OCI-LY7 (cell line): Measurements from ENCODE around the gene USP11. TPM values are rescaled to one million over a fixed set of nuclear protein-coding genes. Genes with fewer than 3 reads are reported as not detected.
A peak's percentile ranks its signal among the peaks of the same experiment; 100 is the strongest.

Source experiments
- BruUV-seq: library from RNA; stranded (reverse); fragments of 400-500 nt; replicated peaks from 2 replicates; lab custom pipeline; 2021; lab: Mats Ljungman, UMichigan
- CTCF ChIA-PET: fragments of 300-600 bp; sonication (Branson Sonifier 250); formaldehyde crosslinking; loops from one replicate; lab custom pipeline; 2022; ENCODE audit warnings: antibody characterized with exemption; ENCODE audit not compliant: unreplicated experiment; lab: Charles Lee
- POLR2A ChIA-PET: fragments of 300-600 bp; sonication (Branson Sonifier 250); formaldehyde crosslinking; loops from one replicate; lab custom pipeline; 2022; ENCODE audit warnings: antibody characterized with exemption; lab: Charles Lee
- DNase-seq: peaks from one replicate; pipeline ENCODE4 v3.0.0-alpha.2; 2015; ENCODE audit warnings: low spot score
- H2AFZ ChIP-seq: fragments of 200-600 bp; sonication (generic), shearing (Covaris generic); 2 replicates; pipeline ENCODE4 v1.6.1; 2014; ENCODE audit warnings: mild to moderate bottlenecking, antibody characterized with exemption, low read length, moderate library complexity
- H3K27ac ChIP-seq: fragments of 200-600 bp; sonication (generic); 2 replicates; pipeline ENCODE4 v1.5.1; 2014; ENCODE audit warnings: mixed run types, low read depth, mild to moderate bottlenecking, moderate library complexity, low read length, inconsistent platforms; ENCODE audit not compliant: poor library complexity, severe bottlenecking
- H3K36me3 ChIP-seq: fragments of 200-600 bp; sonication (generic); 2 replicates; pipeline ENCODE4 v1.6.1; 2014; ENCODE audit warnings: mild to moderate bottlenecking, antibody characterized with exemption, low read length, moderate library complexity, mixed read lengths; ENCODE audit not compliant: insufficient read depth
- H3K4me1 ChIP-seq: fragments of 200-600 bp; sonication (generic); 2 replicates; pipeline ENCODE4 v1.5.1; 2014; ENCODE audit warnings: mild to moderate bottlenecking, low read length; ENCODE audit not compliant: insufficient read depth, poor library complexity, severe bottlenecking
- H3K4me2 ChIP-seq: fragments of 200-600 bp; sonication (generic); 2 replicates; pipeline ENCODE4 v1.6.1; 2014; ENCODE audit warnings: mild to moderate bottlenecking, low read length
- H3K4me3 ChIP-seq: fragments of 200-600 bp; sonication (generic); 2 replicates; pipeline ENCODE4 v1.5.1; 2014; ENCODE audit warnings: mild to moderate bottlenecking, low read depth, low read length; ENCODE audit not compliant: poor library complexity, severe bottlenecking
- H3K79me2 ChIP-seq: fragments of 200-600 bp; sonication (generic); 2 replicates; pipeline ENCODE4 v1.6.1; 2016; ENCODE audit warnings: low read depth, mild to moderate bottlenecking, low read length, moderate library complexity, mixed read lengths; ENCODE audit not compliant: insufficient read depth
- H3K9me2 ChIP-seq: fragments of 200-600 bp; sonication (generic); 2 replicates; pipeline ENCODE4 v1.6.1; 2016; ENCODE audit warnings: mild to moderate bottlenecking, low read length, mixed read lengths; ENCODE audit not compliant: insufficient read depth
- H3K9me3 ChIP-seq: fragments of 200-600 bp; sonication (generic); 2 replicates; pipeline ENCODE4 v1.6.1; 2014; ENCODE audit warnings: mild to moderate bottlenecking, mixed run types, low read length, mixed read lengths
- H4K20me1 ChIP-seq: fragments of 200-600 bp; sonication (generic); 2 replicates; pipeline ENCODE4 v1.6.1; 2014; ENCODE audit warnings: mild to moderate bottlenecking, antibody characterized with exemption, low read length, moderate library complexity, mixed read lengths; ENCODE audit not compliant: insufficient read depth
- CTCF ChIP-seq: fragments of 200-600 bp; sonication (generic); conservative IDR thresholded peaks from 2 replicates; pipeline ENCODE4 v1.5.1; 2014; ENCODE audit warnings: mild to moderate bottlenecking, antibody characterized with exemption, low read length, moderate library complexity, mixed read lengths
- EZH2phosphoT487 ChIP-seq: fragments of 200-600 bp; sonication (generic); IDR thresholded peaks from 2 replicates; pipeline ENCODE4 v1.6.1; 2018; ENCODE audit warnings: low read depth, borderline replicate concordance, mild to moderate bottlenecking, mixed run types, antibody characterized with exemption, low read length, moderate library complexity, mixed read lengths
- intact Hi-C: fragments of 100-400 bp; cut with micrococcal nuclease; formaldehyde crosslinking; loops from one replicate; pipeline ENCODE4 v1.10.0; 2022; ENCODE audit not compliant: unreplicated experiment
- total RNA-seq, 2 experiments: library from RNA; depleted of rRNA in 1 of 2; stranded (reverse); fragments of >200 nt in 1 of 2; shearing (Covaris generic) in 1 of 2; gene quantifications; 2 replicates each; pipeline ENCODE4 v1.2.3, GENCODE V29; 2014 to 2022

USP11 gene
- total RNA-seq, 2 experiments from 2014 or later: 46.5 to 91.8 TPM

DNA sequence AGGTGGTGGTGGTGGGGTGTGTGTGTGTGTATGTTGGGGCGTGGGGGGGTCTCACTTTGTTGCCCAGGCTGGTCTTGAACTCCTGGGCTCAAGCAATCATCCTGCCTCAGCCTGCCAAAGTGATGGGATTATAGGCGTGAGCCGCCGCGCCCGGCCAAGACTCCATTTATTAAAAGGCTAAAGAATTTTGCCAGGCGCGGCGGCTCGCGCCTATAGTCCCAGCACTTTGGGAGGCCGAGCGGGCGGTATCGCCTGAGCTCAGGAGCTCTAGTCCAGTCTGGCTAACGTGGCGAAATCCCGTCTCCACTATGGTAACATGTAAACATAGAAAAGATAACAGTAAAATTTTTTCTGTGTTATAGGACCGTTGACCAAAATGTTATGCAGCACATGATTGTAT, 42.9 kb upstream of the USP11 start:
- intact Hi-C loops: loop anchor here (5.0 kb wide), 1 partner anchor 332 kb away; no protein-coding TSS in a partner anchor
- POLR2A ChIA-PET: no interaction called here

GRCh38 chrX:47190445-47191269, 42.2 kb upstream of the USP11 start:
- CTCF ChIA-PET: no interaction called here

More for the DNA sequence above, 42.9 kb upstream of the USP11 start:
- TF ChIP-seq CTCF (no peak), EZH2phosphoT487 (no peak)
- Histone ChIP-seq H3K9me3 (no peaks in the 10 kb centered on the region), H3K4me1 (peaks cover 10% of the 10 kb centered on the region), H4K20me1 (no peaks in the 10 kb centered on the region), H3K9me2 (no peaks in the 10 kb centered on the region), H3K36me3 (peaks cover 25% of the 10 kb centered on the region; the same call in 1 of the 2 replicates), H3K4me3 (no peak overlapping the region), H3K27ac (no peak overlapping the region), H3K79me2 (peaks cover 23% of the 10 kb centered on the region), H2AFZ (peak overlapping the region; percentile 87; the same call in 1 of the 2 replicates), H3K4me2 (peak overlapping the region; percentile 96; the same call in 1 of the 2 replicates)
- BruUV-seq: no TSS peak
- CTCF ChIA-PET: no interaction called here
- DNase-seq: no peak

More at GRCh38 chrX:47190445-47191269, 42.2 kb upstream of the USP11 start:
- DNase-seq: peak; percentile 94
- Histone ChIP-seq H3K9me3 (no peaks in the 10 kb centered on the region), H3K9me2 (no peaks in the 10 kb centered on the region), H3K4me1 (peaks cover 17% of the 10 kb centered on the region), H3K79me2 (peaks cover 30% of the 10 kb centered on the region), H3K4me2 (peak overlapping the region; percentile 96), H3K36me3 (peaks cover 29% of the 10 kb centered on the region), H4K20me1 (no peaks in the 10 kb centered on the region), H3K27ac (peak overlapping the region; percentile 99), H2AFZ (peak overlapping the region; percentile 87; the same call in 1 of the 2 replicates), H3K4me3 (peak overlapping the region; percentile 94)
- POLR2A ChIA-PET: interaction anchor here (0.6 to 1.4 kb wide), 5 partner anchors 27 to 361 kb away, joined by 4 to 8 read pairs (median 5); partner anchors contain the start of genes NDUFB11, RBM10 and USP11
- no TSS peak for BruUV-seq
- no peak for TF ChIP-seq EZH2phosphoT487
- TF ChIP-seq CTCF: no peak
- intact Hi-C loops: loop anchor here (5.0 kb wide), 1 partner anchor 332 kb away; no protein-coding TSS in a partner anchor
